Endothelial cell of umbilical vein (primary cell): ENCODE data around the gene XYLT1. TPM values are rescaled to one million over a fixed set of nuclear protein-coding genes. Genes with fewer than 3 reads are reported as not detected.

Experiments used
- BruUV-seq: library from RNA; stranded (reverse); fragments of 400-500 nt; replicated peaks from 2 replicates; lab custom pipeline; 2021; lab: Mats Ljungman, UMichigan
- CTCF ChIA-PET: fragments of 300-600, 350-600 bp; sonication (Branson Sonifier 250); formaldehyde crosslinking; loops from one replicate; lab custom pipeline; 2021; ENCODE audit warnings: antibody characterized with exemption, inconsistent platforms; lab: Charles Lee
- POLR2A ChIA-PET: fragments of 300-600, 350-600 bp; sonication (Branson Sonifier 250); formaldehyde crosslinking; loops from one replicate; lab custom pipeline; 2021; ENCODE audit warnings: antibody characterized with exemption, inconsistent platforms; lab: Charles Lee
- DNase-seq: peaks from one replicate; pipeline ENCODE4 v3.0.0-alpha.2; 2011; ENCODE audit warnings: low read depth, low spot score
- FAIRE-seq: peaks from 2 replicates; lab custom pipeline; 2011; peaks lifted over from hg19 to GRCh38; lab: Jason Lieb, UNC
- H2AFZ ChIP-seq: 2 replicates; pipeline ENCODE4 v1.6.0; 2012; ENCODE audit warnings: low read depth, low read length, control low read depth, inconsistent platforms
- H3K27ac ChIP-seq: 2 replicates; pipeline ENCODE4 v1.5.1; 2011; ENCODE audit warnings: low read depth, mild to moderate bottlenecking, control low read depth, low read length, moderate library complexity; ENCODE audit not compliant: insufficient read depth
- H3K27me3 ChIP-seq, 2 experiments: 2 replicates each; pipeline versions ENCODE4 v1.6.0 to v1.6.1; 2011; ENCODE audit warnings: low read length in 2 of 2, mixed read lengths in 1 of 2; ENCODE audit not compliant: control insufficient read depth in 2 of 2, insufficient read depth in 2 of 2
- H3K36me3 ChIP-seq, 2 experiments: 2 replicates in 1 of 2; 3 replicates in 1 of 2; pipeline ENCODE4 v1.5.1; 2011; ENCODE audit warnings: low read length in 2 of 2, mild to moderate bottlenecking in 1 of 2, moderate library complexity in 1 of 2; ENCODE audit not compliant: control insufficient read depth in 2 of 2, insufficient read depth in 2 of 2; ENCODE audit errors: extremely low read depth in 1 of 2
- H3K4me1 ChIP-seq: 3 replicates; pipeline ENCODE4 v1.5.1; 2011; ENCODE audit warnings: mild to moderate bottlenecking, low read length; ENCODE audit not compliant: control insufficient read depth, insufficient read depth; ENCODE audit errors: extremely low read depth
- H3K4me2 ChIP-seq: 2 replicates; pipeline ENCODE4 v1.6.1; 2011; ENCODE audit warnings: low read length, control low read depth, mixed read lengths; ENCODE audit not compliant: insufficient read depth
- H3K4me3 ChIP-seq, 3 experiments: fragments of 200-600 bp in 1 of 3; sonication (generic), shearing (Covaris generic) in 1 of 3; replicated peaks in 1 of 3; 2 replicates each; pipeline ENCODE4 v1.5.1; 2011 to 2016; ENCODE audit warnings: control low read depth in 3 of 3, low read length in 3 of 3, mild to moderate bottlenecking in 2 of 3, inconsistent platforms in 1 of 3, low read depth in 1 of 3, moderate library complexity in 1 of 3; ENCODE audit not compliant: insufficient read depth in 1 of 3
- H3K79me2 ChIP-seq: 2 replicates; pipeline ENCODE4 v1.6.0; 2012; ENCODE audit warnings: low read length, inconsistent platforms; ENCODE audit not compliant: control insufficient read depth, insufficient read depth
- H3K9ac ChIP-seq: replicated peaks from 2 replicates; pipeline ENCODE3; 2011; ENCODE audit warnings: low read length, control low read depth; ENCODE audit not compliant: insufficient read depth; ENCODE audit errors: extremely low read depth
- H3K9me1 ChIP-seq: replicated peaks from 3 replicates; pipeline ENCODE4 v1.6.0; 2011; ENCODE audit warnings: mild to moderate bottlenecking, low read length; ENCODE audit not compliant: control insufficient read depth, insufficient read depth; ENCODE audit errors: extremely low read depth
- H3K9me3 ChIP-seq: replicated peaks from 2 replicates; pipeline ENCODE4 v1.5.1; 2012; ENCODE audit warnings: low read length, inconsistent platforms; ENCODE audit not compliant: control insufficient read depth, insufficient read depth
- H4K20me1 ChIP-seq: replicated peaks from 2 replicates; pipeline ENCODE3; 2011; ENCODE audit warnings: mild to moderate bottlenecking, low read length; ENCODE audit not compliant: control insufficient read depth, insufficient read depth; ENCODE audit errors: extremely low read depth
- CTCF ChIP-seq, 2 donors: IDR thresholded peaks; 1 replicate in 1 of 2; 2 replicates in 1 of 2; pipeline ENCODE4 v1.5.1; 2011; ENCODE audit warnings: low read length in 2 of 2, mild to moderate bottlenecking in 2 of 2, moderate library complexity in 2 of 2, control low read depth in 1 of 2, inconsistent platforms in 1 of 2, low read depth in 1 of 2; ENCODE audit not compliant: insufficient read depth in 1 of 2; ENCODE audit errors: extremely low read depth in 1 of 2
- EZH2 ChIP-seq: IDR thresholded peaks from 2 replicates; pipeline ENCODE4 v1.6.1; 2012; ENCODE audit warnings: borderline replicate concordance, low read depth, mild to moderate bottlenecking, moderate library complexity, low read length, inconsistent platforms; ENCODE audit not compliant: severe bottlenecking
- FOS ChIP-seq: IDR thresholded peaks from 2 replicates; pipeline ENCODE4 v1.6.1; 2011; ENCODE audit warnings: mild to moderate bottlenecking, low read length, moderate library complexity, borderline replicate concordance; ENCODE audit not compliant: insufficient read depth
- GATA2 ChIP-seq: IDR thresholded peaks from 2 replicates; pipeline ENCODE4 v1.7.0; 2011; ENCODE audit warnings: low read depth, mild to moderate bottlenecking, moderate library complexity, mixed read lengths, low read length; ENCODE audit not compliant: insufficient read length, insufficient read depth
- JUN ChIP-seq: IDR thresholded peaks from 2 replicates; pipeline ENCODE4 v1.6.1; 2011; ENCODE audit warnings: borderline replicate concordance, low read depth; ENCODE audit not compliant: insufficient read length, insufficient read depth
- MAX ChIP-seq: IDR thresholded peaks from 2 replicates; pipeline ENCODE4 v1.6.1; 2011; ENCODE audit not compliant: insufficient read depth, insufficient read length
- MYC ChIP-seq: IDR thresholded peaks from one replicate; pipeline ENCODE4 v1.6.1; 2011; ENCODE audit warnings: mild to moderate bottlenecking, low read depth, low read length
- POLR2A ChIP-seq: IDR thresholded peaks from 2 replicates; pipeline ENCODE4 v1.6.1; 2012; ENCODE audit warnings: low read depth, mild to moderate bottlenecking, control low read depth, low read length
- POLR2AphosphoS5 ChIP-seq: IDR thresholded peaks from 2 replicates; pipeline ENCODE4 v1.6.1; 2012; ENCODE audit warnings: low read depth, mild to moderate bottlenecking, control low read depth, low read length, moderate library complexity; ENCODE audit not compliant: insufficient read depth
- dilution Hi-C: fragments of 300-500 bp; cut with MboI; formaldehyde crosslinking; loops from one replicate; pipeline ENCODE4 v1.15.0; 2019; ENCODE audit warnings: low sequenced_read_pairs; ENCODE audit not compliant: extremely low pct_ligation_motif_present
- intact Hi-C: fragments of 100-400 bp; cut with micrococcal nuclease; formaldehyde crosslinking; loops from one replicate; pipeline ENCODE4 v1.10.0; 2022
- polyA plus RNA-seq, 4 experiments: library from polyadenylated mRNA; depleted of rRNA in 3 of 4; stranded (reverse) in 3 of 4; unstranded in 1 of 4; fragments of >200 nt; gene quantifications; 2 replicates each; pipeline versions ENCODE4 v1.2.1 to v1.2.3, GENCODE V29; 2011 to 2012; ENCODE audit warnings: missing spikeins in 1 of 4
- total RNA-seq: library from RNA; stranded (reverse); gene quantifications from 2 replicates; pipeline ENCODE4 v1.2.3, GENCODE V29; 2021

Gene XYLT1
- total and polyA plus RNA-seq, 2 donors (not counting 3 experiments of a cell fraction or from before 2014, with no cell fraction given), result 0.63 to 2.9 TPM

- H3K36me3 ChIP-seq, result no peaks in the 10 kb centered on the region
- TF ChIP-seq MYC (no peak), POLR2A (no peak), JUN (no peak), POLR2AphosphoS5 (no peak), CTCF (IDR thresholded peaks at IDR 0.05; ENCODE audit: extremely low read depth in 1 of 2, insufficient read depth in 1 of 2, low read depth in 1 of 2, low read length in 2 of 2) (no peak), FOS (no peak), EZH2 (no peak), MAX (no peak), GATA2 (no peak)
- no peaks in the 10 kb centered on the region for H3K4me1 ChIP-seq
- no TSS peak for BruUV-seq
- FAIRE-seq (no peak), DNase-seq (no peak)
- dilution Hi-C loops (no loop called here), intact Hi-C loops (no loop called here)
- no peak overlapping the region for H3K4me2 ChIP-seq
- no peak overlapping the region for H3K9ac ChIP-seq
- no peak overlapping the region for H3K4me3 ChIP-seq
- H3K9me1 ChIP-seq, result no peaks in the 10 kb centered on the region
- H3K9me3 ChIP-seq, result peaks cover 4% of the 10 kb centered on the region
- ChIA-PET POLR2A (no interaction called here), CTCF (no interaction called here)
- no peak overlapping the region for H3K27ac ChIP-seq
- no peaks in the 10 kb centered on the region for H3K79me2 ChIP-seq
- H2AFZ ChIP-seq, result no peak overlapping the region
- H4K20me1 ChIP-seq, result no peaks in the 10 kb centered on the region
- no peaks in the 10 kb centered on the region for H3K27me3 ChIP-seq
Measured at GRCh38 chr16:17058471-17058870, 412.3 kb downstream of the XYLT1 start.
